HG03378 (cell line): ENCODE measurements around the gene GSC2.
"Not testable (repeated sequence)": the region's sequence is repeated elsewhere in the genome, so short reads cannot be mapped to it uniquely, and the experiment has no call there.

ENCODE experiments used
- ATAC-seq: cut with Tn5 transposase; IDR thresholded peaks from one replicate; pipeline ENCODE4 v1.9.1; 2021; ENCODE audit warnings: mild to moderate bottlenecking, moderate library complexity; ENCODE audit not compliant: unreplicated experiment

Gene GSC2

GRCh38 chr22:19164425-19164824 lies 14.3 kb upstream of the GSC2 start:
- no peak for ATAC-seq

- not testable (repeated sequence) for ATAC-seq
These were observed 8.6 kb upstream of the GSC2 start for GRCh38 chr22:19158649-19159048.

GRCh38 chr22:19156109-19156508 lies 6.0 kb upstream of the GSC2 start:
- ATAC-seq: not testable (repeated sequence)

- no peak for ATAC-seq
These were observed 3.1 kb upstream of the GSC2 start for GRCh38 chr22:19152942-19153883.

- ATAC-seq: no peak
These were observed 1.5 kb upstream of the GSC2 start for GRCh38 chr22:19151329-19152191.

- no peak for ATAC-seq
These were observed 613 bp upstream of the GSC2 start for GRCh38 chr22:19150482-19151328.

- no peak for ATAC-seq
These were observed 827 bp downstream of the GSC2 start for GRCh38 chr22:19149047-19149883.

GRCh38 chr22:19148417-19149046 lies 1.6 kb downstream of the GSC2 start:
- no peak for ATAC-seq

GRCh38 chr22:19147195-19147780 lies 2.8 kb downstream of the GSC2 start:
- no peak for ATAC-seq

GRCh38 chr22:19146215-19146968 lies 3.7 kb downstream of the GSC2 start:
- no peak for ATAC-seq

- ATAC-seq: no peak
These were observed 6.1 kb downstream of the GSC2 start for GRCh38 chr22:19143967-19144400.

GRCh38 chr22:19143212-19143611 lies 6.9 kb downstream of the GSC2 start:
- no peak for ATAC-seq

GRCh38 chr22:19142394-19142793 lies 7.7 kb downstream of the GSC2 start:
- ATAC-seq: no peak

- ATAC-seq: no peak
These were observed 10.1 kb downstream of the GSC2 start for GRCh38 chr22:19139974-19140373.

GRCh38 chr22:19139001-19139356 lies 11.1 kb downstream of the GSC2 start:
- ATAC-seq: no peak

- no peak for ATAC-seq
These were observed 11.7 kb downstream of the GSC2 start for GRCh38 chr22:19138217-19139000.

GRCh38 chr22:19137384-19138216 lies 12.5 kb downstream of the GSC2 start:
- ATAC-seq: no peak
